CD4-positive, alpha-beta memory T cell (primary cell): ENCODE measurements around the gene SCGB1D2. TPM values are rescaled to one million over a fixed set of nuclear protein-coding genes. Genes with fewer than 3 reads are reported as not detected.

ENCODE experiments used
- CTCF ChIA-PET: fragments of 350-600 bp; sonication (Branson Sonifier 250); formaldehyde crosslinking; loops from one replicate; lab custom pipeline; 2021; ENCODE audit warnings: inconsistent platforms; ENCODE audit not compliant: partially characterized antibody; lab: Charles Lee
- POLR2A ChIA-PET: fragments of 350-600 bp; sonication (Branson Sonifier 250); formaldehyde crosslinking; loops from one replicate; lab custom pipeline; 2021; ENCODE audit not compliant: partially characterized antibody; lab: Charles Lee
- DNase-seq, 5 donors: peaks; one replicate each; pipeline versions ENCODE4 v3.0.0 to v3.0.0-alpha.2; 2020 to 2022; ENCODE audit warnings: mixed read lengths in 1 of 5
- H3K27ac ChIP-seq: one replicate; pipeline ENCODE4 v1.7.0; 2013; ENCODE audit warnings: low read depth, low read length
- H3K27me3 ChIP-seq: 2 replicates; pipeline ENCODE4 v1.7.0; 2013; ENCODE audit warnings: mild to moderate bottlenecking, low read length, moderate library complexity; ENCODE audit not compliant: insufficient read depth
- H3K36me3 ChIP-seq: 2 replicates; pipeline ENCODE4 v1.7.0; 2013; ENCODE audit warnings: mild to moderate bottlenecking, low read length, moderate library complexity; ENCODE audit not compliant: insufficient read depth
- H3K4me1 ChIP-seq: 2 replicates; pipeline ENCODE4 v1.7.0; 2013; ENCODE audit warnings: mild to moderate bottlenecking, low read length, moderate library complexity; ENCODE audit not compliant: insufficient read depth
- H3K4me3 ChIP-seq, 2 donors: one replicate each; pipeline ENCODE4 v1.7.0; 2013; ENCODE audit warnings: low read length in 2 of 2, mild to moderate bottlenecking in 1 of 2
- H3K9me3 ChIP-seq, 2 donors: one replicate each; pipeline ENCODE4 v1.7.0; 2013; ENCODE audit warnings: low read length in 2 of 2, control low read depth in 1 of 2; ENCODE audit not compliant: control insufficient read depth in 1 of 2
- H3K27ac Mint-ChIP-seq, 7 donors: one replicate each; pipeline ENCODE4 v1.8.0; 2020 to 2021; ENCODE audit warnings: mixed read lengths in 7 of 7, mild to moderate bottlenecking in 6 of 7, inconsistent platforms in 3 of 7, moderate library complexity in 3 of 7
- H3K27me3 Mint-ChIP-seq, 2 donors: one replicate each; pipeline ENCODE4 v1.8.0; 2020 to 2021; ENCODE audit warnings: mixed read lengths in 2 of 2
- H3K36me3 Mint-ChIP-seq, 2 donors: one replicate each; pipeline ENCODE4 v1.8.0; 2020 to 2021; ENCODE audit warnings: mixed read lengths in 2 of 2, inconsistent platforms in 1 of 2, mild to moderate bottlenecking in 1 of 2
- H3K4me1 Mint-ChIP-seq, 4 donors: one replicate each; pipeline ENCODE4 v1.8.0; 2020 to 2021; ENCODE audit warnings: mixed read lengths in 4 of 4, mild to moderate bottlenecking in 1 of 4
- H3K4me3 Mint-ChIP-seq, 8 donors: one replicate each; pipeline ENCODE4 v1.8.0; 2020 to 2021; ENCODE audit warnings: mixed read lengths in 8 of 8, mild to moderate bottlenecking in 7 of 8, moderate library complexity in 6 of 8, inconsistent platforms in 3 of 8
- H3K9me3 Mint-ChIP-seq, 8 donors: one replicate each; pipeline ENCODE4 v1.8.0; 2020 to 2021; ENCODE audit warnings: mixed read lengths in 8 of 8, mild to moderate bottlenecking in 5 of 8, inconsistent platforms in 3 of 8, moderate library complexity in 1 of 8
- intact Hi-C: fragments of 100-400 bp; cut with micrococcal nuclease; formaldehyde crosslinking; loops from one replicate; pipeline ENCODE4 v1.15.1; 2023
- polyA plus RNA-seq, 2 donors: library from polyadenylated mRNA; unstranded; fragments of 300-500 nt; fragmentation: Illumina TruSeq; gene quantifications; one replicate each; pipeline ENCODE4 v1.2.3, GENCODE V29; 2021
- total RNA-seq, 2 experiments: library from RNA; stranded (reverse); gene quantifications; one replicate each; pipeline ENCODE4 v1.2.3, GENCODE V29; 2021

SCGB1D2 gene
- total and polyA plus RNA-seq, 4 experiments from 2014 or later, result not detected

GRCh38 chr11:62236187-62236586, 5.9 kb upstream of the SCGB1D2 start:
- CTCF ChIA-PET, result no interaction called here
- Histone ChIP-seq H3K27me3 (no peaks in the 10 kb centered on the region), H3K36me3 (no peaks in the 10 kb centered on the region), H3K4me1 (no peaks in the 10 kb centered on the region), H3K4me3 (no peak overlapping the region), H3K27ac (no peak overlapping the region), H3K9me3 (no peaks in the 10 kb centered on the region)
- H3K9me3 Mint-ChIP-seq, result no peaks in the 10 kb centered on the region
- no peak for DNase-seq
- H3K27me3 Mint-ChIP-seq, result peaks cover 20 to 24% of the 10 kb centered on the region in 2 donors
- H3K27ac Mint-ChIP-seq, result no peak overlapping the region
- no peak overlapping the region for H3K4me3 Mint-ChIP-seq
- intact Hi-C loops, result no loop called here
- POLR2A ChIA-PET, result no interaction called here
- H3K36me3 Mint-ChIP-seq, result no peaks in the 10 kb centered on the region
- H3K4me1 Mint-ChIP-seq, result no peaks in the 10 kb centered on the region

- H3K4me1 ChIP-seq, result no peaks in the 10 kb centered on the region
- Mint-ChIP-seq H3K27ac (no peak overlapping the region), H3K4me1 (no peaks in the 10 kb centered on the region), H3K4me3 (peak overlapping the region in 1 of 8 donors; percentile 7), H3K27me3 (peaks cover 20 to 26% of the 10 kb centered on the region in 2 donors), H3K9me3 (no peaks in the 10 kb centered on the region), H3K36me3 (no peaks in the 10 kb centered on the region)
- intact Hi-C loops, result no loop called here
- no peak for DNase-seq
- H3K9me3 ChIP-seq, result no peaks in the 10 kb centered on the region
- no peak overlapping the region for H3K27ac ChIP-seq
- ChIA-PET CTCF (no interaction called here), POLR2A (no interaction called here)
- no peaks in the 10 kb centered on the region for H3K36me3 ChIP-seq
- no peak overlapping the region for H3K4me3 ChIP-seq
- H3K27me3 ChIP-seq, result no peaks in the 10 kb centered on the region
Measured at GRCh38 chr11:62237499-62237898, 4.5 kb upstream of the SCGB1D2 start.

- intact Hi-C loops, result no loop called here
- H3K36me3 Mint-ChIP-seq, result no peaks in the 10 kb centered on the region
- peaks cover 16 to 27% of the 10 kb centered on the region in 2 donors for H3K27me3 Mint-ChIP-seq
- no peak overlapping the region for H3K4me3 ChIP-seq
- ChIA-PET POLR2A (no interaction called here), CTCF (no interaction called here)
- no peak overlapping the region for H3K27ac ChIP-seq
- H3K4me1 Mint-ChIP-seq, result no peaks in the 10 kb centered on the region
- no peak for DNase-seq
- no peaks in the 10 kb centered on the region for H3K9me3 Mint-ChIP-seq
- H3K4me3 Mint-ChIP-seq, result peak overlapping the region in 1 of 8 donors; percentile 45
- H3K36me3 ChIP-seq, result no peaks in the 10 kb centered on the region
- H3K27me3 ChIP-seq, result no peaks in the 10 kb centered on the region
- H3K4me1 ChIP-seq, result no peaks in the 10 kb centered on the region
- H3K27ac Mint-ChIP-seq, result no peak overlapping the region
- no peaks in the 10 kb centered on the region for H3K9me3 ChIP-seq
Measured at GRCh38 chr11:62238151-62238550, 3.9 kb upstream of the SCGB1D2 start.

- no peaks in the 10 kb centered on the region for H3K36me3 Mint-ChIP-seq
- H3K27ac ChIP-seq, result no peak overlapping the region
- H3K4me3 Mint-ChIP-seq, result no peak overlapping the region
- no peak for DNase-seq
- ChIA-PET POLR2A (no interaction called here), CTCF (no interaction called here)
- no peaks in the 10 kb centered on the region for H3K4me1 ChIP-seq
- H3K9me3 Mint-ChIP-seq, result no peaks in the 10 kb centered on the region
- intact Hi-C loops, result no loop called here
- no peaks in the 10 kb centered on the region for H3K36me3 ChIP-seq
- H3K4me1 Mint-ChIP-seq, result no peaks in the 10 kb centered on the region
- H3K27me3 ChIP-seq, result no peaks in the 10 kb centered on the region
- H3K4me3 ChIP-seq, result no peak overlapping the region
- no peak overlapping the region for H3K27ac Mint-ChIP-seq
- peaks cover 14 to 29% of the 10 kb centered on the region in 2 donors for H3K27me3 Mint-ChIP-seq
- no peaks in the 10 kb centered on the region for H3K9me3 ChIP-seq
Measured at GRCh38 chr11:62241095-62241494, 944 bp upstream of the SCGB1D2 start.

GRCh38 chr11:62245271-62245753, 3.3 kb downstream of the SCGB1D2 start:
- intact Hi-C loops, result no loop called here
- Mint-ChIP-seq H3K4me3 (no peak overlapping the region), H3K36me3 (peaks cover 3 to 8% of the 10 kb centered on the region in 2 donors), H3K4me1 (no peaks in the 10 kb centered on the region), H3K9me3 (peaks cover 4 to 14% (median 11%) of the 10 kb centered on the region in 8 donors), H3K27ac (no peak overlapping the region), H3K27me3 (peaks cover 13 to 33% of the 10 kb centered on the region in 2 donors)
- Histone ChIP-seq H3K36me3 (no peaks in the 10 kb centered on the region), H3K9me3 (peaks cover 0 to 1% of the 10 kb centered on the region in 2 donors), H3K4me3 (no peak overlapping the region), H3K4me1 (no peaks in the 10 kb centered on the region), H3K27me3 (no peaks in the 10 kb centered on the region), H3K27ac (no peak overlapping the region)
- no peak for DNase-seq
- ChIA-PET CTCF (no interaction called here), POLR2A (no interaction called here)

- Histone ChIP-seq H3K27me3 (no peaks in the 10 kb centered on the region), H3K4me3 (no peak overlapping the region), H3K9me3 (peaks cover 8 to 16% of the 10 kb centered on the region in 2 donors), H3K27ac (no peak overlapping the region), H3K4me1 (no peaks in the 10 kb centered on the region), H3K36me3 (no peaks in the 10 kb centered on the region)
- Mint-ChIP-seq H3K36me3 (peaks cover 14 to 22% of the 10 kb centered on the region in 2 donors), H3K27me3 (peaks cover 7 to 12% of the 10 kb centered on the region in 2 donors), H3K4me3 (no peak overlapping the region), H3K27ac (no peak overlapping the region), H3K9me3 (peaks cover 9 to 69% (median 56%) of the 10 kb centered on the region in 8 donors), H3K4me1 (no peaks in the 10 kb centered on the region)
- intact Hi-C loops, result no loop called here
- ChIA-PET CTCF (no interaction called here), POLR2A (no interaction called here)
- DNase-seq, result no peak
Measured at GRCh38 chr11:62251698-62252097, 9.7 kb downstream of the SCGB1D2 start.

- Mint-ChIP-seq H3K27ac (no peak overlapping the region), H3K9me3 (peaks cover 9 to 69% (median 55%) of the 10 kb centered on the region in 8 donors), H3K4me1 (no peaks in the 10 kb centered on the region), H3K4me3 (no peak overlapping the region), H3K27me3 (peaks cover 6 to 14% of the 10 kb centered on the region in 2 donors), H3K36me3 (peaks cover 14 to 22% of the 10 kb centered on the region in 2 donors)
- Histone ChIP-seq H3K4me1 (no peaks in the 10 kb centered on the region), H3K4me3 (no peak overlapping the region), H3K9me3 (peaks cover 8 to 16% of the 10 kb centered on the region in 2 donors), H3K27me3 (no peaks in the 10 kb centered on the region), H3K27ac (no peak overlapping the region), H3K36me3 (no peaks in the 10 kb centered on the region)
- intact Hi-C loops, result no loop called here
- ChIA-PET CTCF (no interaction called here), POLR2A (no interaction called here)
- no peak for DNase-seq
Measured at GRCh38 chr11:62253999-62254542, 12.0 kb downstream of the SCGB1D2 start.
